Gastroesophageal sphincter (tissue), 3 donors: ENCODE results near the gene HRH3.

Source experiments
- POLR2A ChIP-seq, 2 donors: fragments of 450-650 bp; IDR thresholded peaks; one replicate each; pipeline ENCODE4 v1.6.1; 2017; ENCODE audit warnings: antibody characterized with exemption in 2 of 2, mild to moderate bottlenecking in 2 of 2, moderate library complexity in 1 of 2
- POLR2AphosphoS5 ChIP-seq: sonication (generic); formaldehyde crosslinking; IDR thresholded peaks from one replicate; pipeline ENCODE4 v1.6.1; 2017; ENCODE audit warnings: antibody characterized with exemption
- TF ChIP-seq, protein P1 (sequence below), 4 experiments: fragments of 200-600 bp in 2 of 4; fragments of 450-650 bp in 2 of 4; sonication (generic) in 1 of 4; IDR thresholded peaks; one replicate each; pipeline ENCODE4 v1.5.1; 2017 to 2019; ENCODE audit warnings: antibody characterized with exemption in 4 of 4, mild to moderate bottlenecking in 2 of 4, moderate library complexity in 2 of 4

DNA sequence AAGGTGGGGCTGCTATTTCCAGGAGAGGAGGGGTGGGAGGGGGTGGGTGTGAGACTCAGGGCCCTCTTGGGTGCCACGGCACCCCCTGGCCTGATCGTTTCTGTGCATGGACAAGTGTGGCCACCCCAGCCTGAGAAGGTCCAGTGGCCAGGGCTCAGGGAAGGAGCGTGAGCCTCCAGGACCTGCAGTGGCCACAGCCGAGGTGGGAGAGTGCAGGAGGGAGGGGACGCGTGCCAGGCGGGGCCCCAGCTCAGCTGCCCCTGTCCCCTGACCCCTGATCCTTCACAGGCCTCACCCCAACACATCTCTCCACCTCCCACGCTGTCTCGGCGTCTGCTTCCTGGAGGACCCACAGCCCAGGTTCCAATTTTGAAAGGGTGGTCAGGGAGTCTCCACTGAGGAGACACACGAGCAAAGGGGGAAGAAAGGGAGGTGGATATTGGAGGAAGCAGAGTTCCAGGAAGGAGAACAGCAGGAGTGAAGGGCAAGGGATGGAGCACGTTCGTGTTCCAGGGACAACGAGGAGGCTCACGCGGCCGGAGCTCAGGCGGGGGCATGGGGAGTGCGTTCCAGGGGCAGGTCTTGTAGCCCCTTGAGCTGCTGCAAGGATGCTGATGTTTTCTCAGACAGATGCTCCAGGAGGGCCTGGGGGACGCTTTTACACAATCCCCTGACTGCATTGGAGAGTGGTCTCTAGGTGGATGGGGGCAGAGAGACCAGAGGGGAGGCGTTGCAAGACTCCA, 4.2 kb upstream of the HRH3 start:
- TF ChIP-seq, protein P1, sequence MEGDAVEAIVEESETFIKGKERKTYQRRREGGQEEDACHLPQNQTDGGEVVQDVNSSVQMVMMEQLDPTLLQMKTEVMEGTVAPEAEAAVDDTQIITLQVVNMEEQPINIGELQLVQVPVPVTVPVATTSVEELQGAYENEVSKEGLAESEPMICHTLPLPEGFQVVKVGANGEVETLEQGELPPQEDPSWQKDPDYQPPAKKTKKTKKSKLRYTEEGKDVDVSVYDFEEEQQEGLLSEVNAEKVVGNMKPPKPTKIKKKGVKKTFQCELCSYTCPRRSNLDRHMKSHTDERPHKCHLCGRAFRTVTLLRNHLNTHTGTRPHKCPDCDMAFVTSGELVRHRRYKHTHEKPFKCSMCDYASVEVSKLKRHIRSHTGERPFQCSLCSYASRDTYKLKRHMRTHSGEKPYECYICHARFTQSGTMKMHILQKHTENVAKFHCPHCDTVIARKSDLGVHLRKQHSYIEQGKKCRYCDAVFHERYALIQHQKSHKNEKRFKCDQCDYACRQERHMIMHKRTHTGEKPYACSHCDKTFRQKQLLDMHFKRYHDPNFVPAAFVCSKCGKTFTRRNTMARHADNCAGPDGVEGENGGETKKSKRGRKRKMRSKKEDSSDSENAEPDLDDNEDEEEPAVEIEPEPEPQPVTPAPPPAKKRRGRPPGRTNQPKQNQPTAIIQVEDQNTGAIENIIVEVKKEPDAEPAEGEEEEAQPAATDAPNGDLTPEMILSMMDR (IDR thresholded peaks at IDR 0.05) = no peak
- TF ChIP-seq POLR2A (IDR thresholded peaks at IDR 0.05) (no peak), POLR2AphosphoS5 (no peak)
